ENCODE results near the gene CTNNA3. TPM values are rescaled to one million over a fixed set of nuclear protein-coding genes. Genes with fewer than 3 reads are reported as not detected.

The CTNNA3 gene
- total RNA-seq, 1 donor from 2014 or later: under 0.01 TPM

- no peak for DNase-seq
Measured at GRCh38 chr10:66795866-66796265, 900.1 kb downstream of the CTNNA3 start.

GRCh38 chr10:66792441-66792840 lies 903.6 kb downstream of the CTNNA3 start:
- no peak for DNase-seq

GRCh38 chr10:66788178-66788987 lies 907.6 kb downstream of the CTNNA3 start:
- no peak for DNase-seq

GRCh38 chr10:66786709-66787108 lies 909.3 kb downstream of the CTNNA3 start:
- DNase-seq: no peak

- no peak for DNase-seq
Measured at GRCh38 chr10:66784770-66785169, 911.2 kb downstream of the CTNNA3 start.

GRCh38 chr10:66783316-66783715 lies 912.7 kb downstream of the CTNNA3 start:
- DNase-seq: no peak

GRCh38 chr10:66782776-66783175 lies 913.2 kb downstream of the CTNNA3 start:
- no peak for DNase-seq

- no peak for DNase-seq
Measured at GRCh38 chr10:66782144-66782543, 913.9 kb downstream of the CTNNA3 start.

GRCh38 chr10:66780796-66781195 lies 915.2 kb downstream of the CTNNA3 start:
- no peak for DNase-seq

- no peak for DNase-seq
Measured at GRCh38 chr10:66778351-66778750, 917.6 kb downstream of the CTNNA3 start.

GRCh38 chr10:66777665-66778064 lies 918.3 kb downstream of the CTNNA3 start:
- no peak for DNase-seq

GRCh38 chr10:66773472-66773817 lies 922.5 kb downstream of the CTNNA3 start:
- no peak for DNase-seq

GRCh38 chr10:66772548-66773471 lies 923.2 kb downstream of the CTNNA3 start:
- DNase-seq: no peak

- no peak for DNase-seq
Measured at GRCh38 chr10:66767707-66768106, 928.3 kb downstream of the CTNNA3 start.

- no peak for DNase-seq
Measured at GRCh38 chr10:66762218-66762729, 933.7 kb downstream of the CTNNA3 start.

GRCh38 chr10:66760941-66761340 lies 935.1 kb downstream of the CTNNA3 start:
- DNase-seq: no peak

- no peak for DNase-seq
Measured at GRCh38 chr10:66755474-66755873, 940.5 kb downstream of the CTNNA3 start.

GRCh38 chr10:66752714-66753113 lies 943.3 kb downstream of the CTNNA3 start:
- DNase-seq: no peak

- DNase-seq: no peak
Measured at GRCh38 chr10:66748217-66748616, 947.8 kb downstream of the CTNNA3 start.

GRCh38 chr10:66747451-66747850 lies 948.5 kb downstream of the CTNNA3 start:
- DNase-seq: no peak

GRCh38 chr10:66746711-66747110 lies 949.3 kb downstream of the CTNNA3 start:
- no peak for DNase-seq

GRCh38 chr10:66746246-66746645 lies 949.7 kb downstream of the CTNNA3 start:
- no peak for DNase-seq

- no peak for DNase-seq
Measured at GRCh38 chr10:66744915-66745314, 951.1 kb downstream of the CTNNA3 start.

- DNase-seq: no peak
Measured at GRCh38 chr10:66737241-66737640, 958.8 kb downstream of the CTNNA3 start.

All from dermis blood vessel endothelial cell (primary cell).